8988T (cell line): Measurements from ENCODE around the gene GMPR.

ENCODE experiments used
- DNase-seq: peaks from one replicate; pipeline ENCODE4 v3.0.0; 2011

Gene GMPR

GRCh38 chr6:16334671-16335070 is 96.3 kb downstream of the GMPR start:
- DNase-seq: no peak

- no peak for DNase-seq
Observed at GRCh38 chr6:16335176-16335575, 96.8 kb downstream of the GMPR start.

- no peak for DNase-seq
Observed at GRCh38 chr6:16336056-16336818, 97.8 kb downstream of the GMPR start.

GRCh38 chr6:16336911-16337294 is 98.5 kb downstream of the GMPR start:
- DNase-seq: no peak

GRCh38 chr6:16337295-16337975 is 99.0 kb downstream of the GMPR start:
- no peak for DNase-seq

- DNase-seq: peak; percentile 71
Observed at GRCh38 chr6:16338577-16339264, 100.3 kb downstream of the GMPR start.

- no peak for DNase-seq
Observed at GRCh38 chr6:16339265-16339587, 100.8 kb downstream of the GMPR start.

GRCh38 chr6:16343593-16343992 is 105.2 kb downstream of the GMPR start:
- no peak for DNase-seq

GRCh38 chr6:16344756-16345155 is 106.4 kb downstream of the GMPR start:
- DNase-seq: no peak
